Tibial nerve (tissue), 4 donors: ENCODE measurements around the gene CLEC16A.

Source experiments
- CTCF ChIP-seq, 5 experiments: fragments of 200-600 bp in 3 of 5; fragments of 450-650 bp in 2 of 5; sonication (generic) in 3 of 5; IDR thresholded peaks; one replicate each; pipeline ENCODE4 v1.5.1; 2016 to 2019; ENCODE audit warnings: antibody characterized with exemption in 5 of 5, mild to moderate bottlenecking in 3 of 5, moderate library complexity in 2 of 5
- EP300 ChIP-seq, 2 donors: sonication (generic); formaldehyde crosslinking; IDR thresholded peaks; one replicate each; pipeline ENCODE4 v1.6.1; 2017; ENCODE audit warnings: antibody characterized with exemption in 2 of 2, mild to moderate bottlenecking in 1 of 2
- POLR2A ChIP-seq, 2 donors: fragments of 450-650 bp; IDR thresholded peaks; one replicate each; pipeline ENCODE4 v1.6.1; 2017; ENCODE audit warnings: antibody characterized with exemption in 2 of 2, mild to moderate bottlenecking in 2 of 2, moderate library complexity in 2 of 2

- TF ChIP-seq EP300 (IDR thresholded peaks at IDR 0.05), result no peak
- TF ChIP-seq POLR2A (IDR thresholded peaks at IDR 0.05), result no peak
- no peak for TF ChIP-seq CTCF (IDR thresholded peaks at IDR 0.05)
These were observed 201.5 kb downstream of the CLEC16A start for GRCh38 chr16:11145819-11146211.
